ENCODE measurements around the gene TSPYL1. TPM values are rescaled to one million over a fixed set of nuclear protein-coding genes. Genes with fewer than 3 reads are reported as not detected.
A peak's percentile ranks its signal among the peaks of the same experiment; 100 is the strongest.
"Not testable (repeated sequence)": the region's sequence is repeated elsewhere in the genome, so short reads cannot be mapped to it uniquely, and the experiment has no call there.

Gene TSPYL1
- total and polyA plus RNA-seq, 4 donors, result 30.8 to 78.0 (median 54.7) TPM

- H3K36me3 ChIP-seq (ENCODE audit: control insufficient read depth in 1 of 2, insufficient read depth in 2 of 2, low read length in 1 of 2); H3K4me3 ChIP-seq (ENCODE audit: low read length in 2 of 2); H3K27ac ChIP-seq (ENCODE audit: low read depth in 1 of 2, low read length in 2 of 2); DNase-seq; H3K9me3 ChIP-seq (ENCODE audit: control insufficient read depth, low read length); ATAC-seq (ENCODE audit: low FRiP score); H3K4me1 ChIP-seq (ENCODE audit: control insufficient read depth in 1 of 2, insufficient read depth in 2 of 2, low read length in 2 of 2); H3K27me3 ChIP-seq (ENCODE audit: control insufficient read depth in 1 of 2, insufficient read depth in 2 of 2, low read length in 1 of 2); intact Hi-C loops (cut with DNase I): not testable (repeated sequence)
- WGBS, 2 donors, result 90 to 96% methylated on average over 13 of the region's 13 CpGs
Observed at GRCh38 chr6:116321933-116322332, 42.2 kb upstream of the TSPYL1 start.

- 80 to 86% methylated on average over 2 of the region's 2 CpGs for WGBS, 2 donors
Observed at GRCh38 chr6:116316772-116317467, 37.2 kb upstream of the TSPYL1 start.

GRCh38 chr6:116314878-116315277, 35.1 kb upstream of the TSPYL1 start:
- no peak overlapping the region for H3K4me3 ChIP-seq (ENCODE audit: low read length in 2 of 2)
- no peak for DNase-seq
- no peak overlapping the region for H3K27ac ChIP-seq (ENCODE audit: low read depth in 1 of 2, low read length in 2 of 2)
- intact Hi-C loops (cut with DNase I), result no loop called here
- H3K36me3 ChIP-seq (ENCODE audit: control insufficient read depth in 1 of 2, insufficient read depth in 2 of 2, low read length in 1 of 2), result no peaks in the 10 kb centered on the region
- ATAC-seq (ENCODE audit: low FRiP score), result no peak
- H3K27me3 ChIP-seq (ENCODE audit: control insufficient read depth in 1 of 2, insufficient read depth in 2 of 2, low read length in 1 of 2), result no peaks in the 10 kb centered on the region
- no peaks in the 10 kb centered on the region for H3K9me3 ChIP-seq (ENCODE audit: control insufficient read depth, low read length)
- no peaks in the 10 kb centered on the region for H3K4me1 ChIP-seq (ENCODE audit: control insufficient read depth in 1 of 2, insufficient read depth in 2 of 2, low read length in 2 of 2)

More at GRCh38 chr6:116316772-116317467, 37.2 kb upstream of the TSPYL1 start:
- DNase-seq (peak; percentile 56 to 75), ATAC-seq (ENCODE audit: low FRiP score) (peak; percentile 62)
- Histone ChIP-seq H3K4me3 (ENCODE audit: low read length in 2 of 2) (no peak overlapping the region), H3K27me3 (ENCODE audit: control insufficient read depth in 1 of 2, insufficient read depth in 2 of 2, low read length in 1 of 2) (no peaks in the 10 kb centered on the region), H3K9me3 (ENCODE audit: control insufficient read depth, low read length) (no peaks in the 10 kb centered on the region), H3K36me3 (ENCODE audit: control insufficient read depth in 1 of 2, insufficient read depth in 2 of 2, low read length in 1 of 2) (no peaks in the 10 kb centered on the region), H3K27ac (ENCODE audit: low read depth in 1 of 2, low read length in 2 of 2) (no peak overlapping the region), H3K4me1 (ENCODE audit: control insufficient read depth in 1 of 2, insufficient read depth in 2 of 2, low read length in 2 of 2) (no peaks in the 10 kb centered on the region)
- intact Hi-C loops (cut with DNase I), result no loop called here

- no peak overlapping the region for H3K4me3 ChIP-seq (ENCODE audit: low read length in 2 of 2)
- no peaks in the 10 kb centered on the region for H3K36me3 ChIP-seq (ENCODE audit: control insufficient read depth in 1 of 2, insufficient read depth in 2 of 2, low read length in 1 of 2)
- no peaks in the 10 kb centered on the region for H3K9me3 ChIP-seq (ENCODE audit: control insufficient read depth, low read length)
- H3K4me1 ChIP-seq (ENCODE audit: control insufficient read depth in 1 of 2, insufficient read depth in 2 of 2, low read length in 2 of 2), result no peaks in the 10 kb centered on the region
- DNase-seq (no peak), ATAC-seq (ENCODE audit: low FRiP score) (no peak)
- intact Hi-C loops (cut with DNase I), result no loop called here
- no peak overlapping the region for H3K27ac ChIP-seq (ENCODE audit: low read depth in 1 of 2, low read length in 2 of 2)
- no peaks in the 10 kb centered on the region for H3K27me3 ChIP-seq (ENCODE audit: control insufficient read depth in 1 of 2, insufficient read depth in 2 of 2, low read length in 1 of 2)
Observed at GRCh38 chr6:116314218-116314617, 34.5 kb upstream of the TSPYL1 start.

GRCh38 chr6:116313101-116313776, 33.5 kb upstream of the TSPYL1 start:
- 74 to 76% methylated on average over 2 of the region's 2 CpGs for WGBS, 2 donors
- Histone ChIP-seq H3K36me3 (ENCODE audit: control insufficient read depth in 1 of 2, insufficient read depth in 2 of 2, low read length in 1 of 2) (no peaks in the 10 kb centered on the region), H3K4me1 (ENCODE audit: control insufficient read depth in 1 of 2, insufficient read depth in 2 of 2, low read length in 2 of 2) (no peaks in the 10 kb centered on the region), H3K9me3 (ENCODE audit: control insufficient read depth, low read length) (no peaks in the 10 kb centered on the region), H3K4me3 (ENCODE audit: low read length in 2 of 2) (no peak overlapping the region), H3K27ac (ENCODE audit: low read depth in 1 of 2, low read length in 2 of 2) (no peak overlapping the region), H3K27me3 (ENCODE audit: control insufficient read depth in 1 of 2, insufficient read depth in 2 of 2, low read length in 1 of 2) (no peaks in the 10 kb centered on the region)
- no peak for ATAC-seq (ENCODE audit: low FRiP score)
- intact Hi-C loops (cut with DNase I), result no loop called here
- no peak for DNase-seq

GRCh38 chr6:116309657-116310056, 29.9 kb upstream of the TSPYL1 start:
- ATAC-seq (ENCODE audit: low FRiP score), result no peak
- no peaks in the 10 kb centered on the region for H3K36me3 ChIP-seq (ENCODE audit: control insufficient read depth in 1 of 2, insufficient read depth in 2 of 2, low read length in 1 of 2)
- no peaks in the 10 kb centered on the region for H3K9me3 ChIP-seq (ENCODE audit: control insufficient read depth, low read length)
- DNase-seq, result no peak
- H3K4me3 ChIP-seq (ENCODE audit: low read length in 2 of 2), result no peak overlapping the region
- no peak overlapping the region for H3K27ac ChIP-seq (ENCODE audit: low read depth in 1 of 2, low read length in 2 of 2)
- no peaks in the 10 kb centered on the region for H3K4me1 ChIP-seq (ENCODE audit: control insufficient read depth in 1 of 2, insufficient read depth in 2 of 2, low read length in 2 of 2)
- H3K27me3 ChIP-seq (ENCODE audit: control insufficient read depth in 1 of 2, insufficient read depth in 2 of 2, low read length in 1 of 2), result no peaks in the 10 kb centered on the region
- 48 to 50% methylated on average over 2 of the region's 2 CpGs for WGBS, 2 donors
- intact Hi-C loops (cut with DNase I), result no loop called here

- Histone ChIP-seq H3K4me1 (ENCODE audit: control insufficient read depth in 1 of 2, insufficient read depth in 2 of 2, low read length in 2 of 2) (no peaks in the 10 kb centered on the region), H3K9me3 (ENCODE audit: control insufficient read depth, low read length) (no peaks in the 10 kb centered on the region), H3K4me3 (ENCODE audit: low read length in 2 of 2) (no peak overlapping the region), H3K27me3 (ENCODE audit: control insufficient read depth in 1 of 2, insufficient read depth in 2 of 2, low read length in 1 of 2) (no peaks in the 10 kb centered on the region), H3K27ac (ENCODE audit: low read depth in 1 of 2, low read length in 2 of 2) (no peak overlapping the region), H3K36me3 (ENCODE audit: control insufficient read depth in 1 of 2, insufficient read depth in 2 of 2, low read length in 1 of 2) (no peaks in the 10 kb centered on the region)
- DNase-seq, result no peak
- ATAC-seq (ENCODE audit: low FRiP score), result no peak
- intact Hi-C loops (cut with DNase I), result no loop called here
Observed at GRCh38 chr6:116309001-116309400, 29.3 kb upstream of the TSPYL1 start.

GRCh38 chr6:116307633-116308032, 27.9 kb upstream of the TSPYL1 start:
- Histone ChIP-seq H3K36me3 (ENCODE audit: control insufficient read depth in 1 of 2, insufficient read depth in 2 of 2, low read length in 1 of 2) (no peaks in the 10 kb centered on the region), H3K9me3 (ENCODE audit: control insufficient read depth, low read length) (no peaks in the 10 kb centered on the region), H3K4me3 (ENCODE audit: low read length in 2 of 2) (no peak overlapping the region), H3K27ac (ENCODE audit: low read depth in 1 of 2, low read length in 2 of 2) (no peak overlapping the region), H3K4me1 (ENCODE audit: control insufficient read depth in 1 of 2, insufficient read depth in 2 of 2, low read length in 2 of 2) (no peaks in the 10 kb centered on the region), H3K27me3 (ENCODE audit: control insufficient read depth in 1 of 2, insufficient read depth in 2 of 2, low read length in 1 of 2) (no peaks in the 10 kb centered on the region)
- intact Hi-C loops (cut with DNase I), result no loop called here
- WGBS, 2 donors, result 99 to 100% methylated on average over 1 of the region's 1 CpG
- DNase-seq (no peak), ATAC-seq (ENCODE audit: low FRiP score) (no peak)

GRCh38 chr6:116307001-116307400, 27.3 kb upstream of the TSPYL1 start:
- 83 to 90% methylated on average over 1 of the region's 1 CpG for WGBS, 2 donors
- DNase-seq, result no peak
- Histone ChIP-seq H3K27me3 (ENCODE audit: control insufficient read depth in 1 of 2, insufficient read depth in 2 of 2, low read length in 1 of 2) (no peaks in the 10 kb centered on the region), H3K27ac (ENCODE audit: low read depth in 1 of 2, low read length in 2 of 2) (no peak overlapping the region), H3K4me3 (ENCODE audit: low read length in 2 of 2) (no peak overlapping the region), H3K36me3 (ENCODE audit: control insufficient read depth in 1 of 2, insufficient read depth in 2 of 2, low read length in 1 of 2) (no peaks in the 10 kb centered on the region), H3K4me1 (ENCODE audit: control insufficient read depth in 1 of 2, insufficient read depth in 2 of 2, low read length in 2 of 2) (no peaks in the 10 kb centered on the region), H3K9me3 (ENCODE audit: control insufficient read depth, low read length) (no peaks in the 10 kb centered on the region)
- intact Hi-C loops (cut with DNase I), result no loop called here
- ATAC-seq (ENCODE audit: low FRiP score), result no peak

Measured in aorta (tissue), 5 donors.